GM12891 (cell line): ENCODE measurements around the gene NDFIP2.

Experiments used
- DNase-seq: peaks from one replicate; pipeline ENCODE4 v3.0.0; 2011; ENCODE audit warnings: low spot score; ENCODE audit not compliant: insufficient read length
- FAIRE-seq: peaks from 2 replicates; lab custom pipeline; 2011; peaks lifted over from hg19 to GRCh38; lab: Jason Lieb, UNC
- PAX5 ChIP-seq: IDR thresholded peaks from 2 replicates; pipeline ENCODE4 v1.6.1; 2011; ENCODE audit warnings: low read length, moderate library complexity, mild to moderate bottlenecking; ENCODE audit not compliant: insufficient read depth, severe bottlenecking
- POLR2A ChIP-seq: IDR thresholded peaks from 2 replicates; pipeline ENCODE4 v1.6.1; 2011; ENCODE audit warnings: low read depth, low read length, control low read depth
- POLR2AphosphoS5 ChIP-seq: IDR thresholded peaks from 2 replicates; pipeline ENCODE4 v1.6.1; 2011; ENCODE audit warnings: low read depth, low read length, control low read depth
- POU2F2 ChIP-seq: IDR thresholded peaks from 2 replicates; pipeline ENCODE4 v1.6.1; 2011; ENCODE audit warnings: low read depth, mild to moderate bottlenecking, control low read depth, low read length, moderate library complexity
- SPI1 ChIP-seq: IDR thresholded peaks from 2 replicates; pipeline ENCODE4 v1.6.1; 2011; ENCODE audit warnings: low read depth, low read length, control low read depth
- TAF1 ChIP-seq: IDR thresholded peaks from 2 replicates; pipeline ENCODE4 v1.6.1; 2011; ENCODE audit warnings: low read depth, low read length, control low read depth

Gene NDFIP2

GRCh38 chr13:79457390-79457789, 23.6 kb upstream of the NDFIP2 start:
- FAIRE-seq (no peak), DNase-seq (no peak)
- TF ChIP-seq POU2F2, result no peak
- no peak for TF ChIP-seq PAX5
- no peak for TF ChIP-seq POLR2A
- no peak for TF ChIP-seq TAF1
- TF ChIP-seq SPI1, result no peak
- no peak for TF ChIP-seq POLR2AphosphoS5

- TF ChIP-seq POU2F2 (no peak), SPI1 (no peak)
- FAIRE-seq, result no peak
- no peak for DNase-seq
Measured at GRCh38 chr13:79457948-79458347, 23.0 kb upstream of the NDFIP2 start.

- FAIRE-seq, result no peak
Measured at GRCh38 chr13:79458436-79458835, 22.5 kb upstream of the NDFIP2 start.

GRCh38 chr13:79459906-79460305, 21.0 kb upstream of the NDFIP2 start:
- FAIRE-seq (no peak), DNase-seq (no peak)
- TF ChIP-seq POLR2AphosphoS5 (no peak), PAX5 (no peak), SPI1 (no peak), POU2F2 (no peak), POLR2A (no peak), TAF1 (no peak)

More at GRCh38 chr13:79458436-79458835, 22.5 kb upstream of the NDFIP2 start:
- TF ChIP-seq SPI1 (no peak), POU2F2 (no peak), POLR2AphosphoS5 (no peak), PAX5 (no peak)
- DNase-seq, result no peak

GRCh38 chr13:79462895-79463294, 18.1 kb upstream of the NDFIP2 start:
- FAIRE-seq (no peak), DNase-seq (no peak)
- TF ChIP-seq TAF1 (no peak), PAX5 (no peak), POU2F2 (no peak), SPI1 (no peak), POLR2A (no peak), POLR2AphosphoS5 (no peak)

- DNase-seq (no peak), FAIRE-seq (no peak)
- TF ChIP-seq PAX5 (no peak), POLR2A (no peak), POU2F2 (no peak), POLR2AphosphoS5 (no peak), SPI1 (no peak), TAF1 (no peak)
Measured at GRCh38 chr13:79463604-79464003, 17.4 kb upstream of the NDFIP2 start.

- FAIRE-seq (no peak), DNase-seq (no peak)
- no peak for TF ChIP-seq POU2F2
- TF ChIP-seq POLR2A, result no peak
- TF ChIP-seq POLR2AphosphoS5, result no peak
- no peak for TF ChIP-seq PAX5
- no peak for TF ChIP-seq TAF1
- no peak for TF ChIP-seq SPI1
Measured at GRCh38 chr13:79466872-79467271, 14.1 kb upstream of the NDFIP2 start.

- TF ChIP-seq PAX5, result no peak
- no peak for TF ChIP-seq POLR2AphosphoS5
- TF ChIP-seq POU2F2, result no peak
- no peak for TF ChIP-seq TAF1
- no peak for TF ChIP-seq SPI1
- TF ChIP-seq POLR2A, result no peak
- DNase-seq, result no peak
- FAIRE-seq, result peak; percentile 43
Measured at GRCh38 chr13:79468402-79468801, 12.6 kb upstream of the NDFIP2 start.

GRCh38 chr13:79468819-79469218, 12.1 kb upstream of the NDFIP2 start:
- DNase-seq, result no peak
- FAIRE-seq, result peak; percentile 61
- TF ChIP-seq SPI1, result 0 out of 2 replicates have a peak, but pooled peaks have one; percentile 31
- no peak for TF ChIP-seq PAX5

- TF ChIP-seq POU2F2, result no peak
- no peak for TF ChIP-seq POLR2A
- TF ChIP-seq POLR2AphosphoS5, result no peak
- TF ChIP-seq PAX5, result no peak
- TF ChIP-seq SPI1, result no peak
- TF ChIP-seq TAF1, result no peak
- FAIRE-seq (no peak), DNase-seq (no peak)
Measured at GRCh38 chr13:79469608-79470007, 11.3 kb upstream of the NDFIP2 start.

- no peak for FAIRE-seq
- no peak for DNase-seq
- TF ChIP-seq PAX5 (no peak), SPI1 (no peak), TAF1 (no peak), POLR2AphosphoS5 (no peak), POU2F2 (no peak), POLR2A (no peak)
Measured at GRCh38 chr13:79470666-79471065, 10.3 kb upstream of the NDFIP2 start.

- DNase-seq (no peak), FAIRE-seq (no peak)
- no peak for TF ChIP-seq PAX5
- TF ChIP-seq POU2F2, result no peak
- TF ChIP-seq TAF1, result no peak
- TF ChIP-seq POLR2AphosphoS5, result no peak
- no peak for TF ChIP-seq POLR2A
- no peak for TF ChIP-seq SPI1
Measured at GRCh38 chr13:79475569-79475968, 5.4 kb upstream of the NDFIP2 start.
